CD4-positive, alpha-beta T cell treated with Interleukin-4 for 1 hour (primary cell): ENCODE data around the gene TPRN.

Experiments
- DNase-seq, 2 donors: peaks; one replicate each; pipeline ENCODE4 v3.0.0-alpha.2; 2020 to 2022

TPRN gene

GRCh38 chr9:137158625-137159024 is 41.9 kb downstream of the TPRN start:
- DNase-seq, result no peak

- no peak for DNase-seq
These were observed 42.7 kb downstream of the TPRN start for GRCh38 chr9:137157618-137158415.

GRCh38 chr9:137156567-137157375 is 43.8 kb downstream of the TPRN start:
- DNase-seq, result peak; percentile 44 to 55

- DNase-seq, result no peak
These were observed 47.6 kb downstream of the TPRN start for GRCh38 chr9:137152844-137153405.

GRCh38 chr9:137150617-137151457 is 49.7 kb downstream of the TPRN start:
- peak; percentile 50 to 57 for DNase-seq

- DNase-seq, result no peak
These were observed 50.5 kb downstream of the TPRN start for GRCh38 chr9:137149942-137150616.

- no peak for DNase-seq
These were observed 51.2 kb downstream of the TPRN start for GRCh38 chr9:137149363-137149762.

- DNase-seq, result no peak
These were observed 51.9 kb downstream of the TPRN start for GRCh38 chr9:137148661-137149060.

GRCh38 chr9:137148242-137148641 is 52.3 kb downstream of the TPRN start:
- no peak for DNase-seq

- DNase-seq, result no peak
These were observed 52.8 kb downstream of the TPRN start for GRCh38 chr9:137147793-137148160.

- no peak for DNase-seq
These were observed 53.3 kb downstream of the TPRN start for GRCh38 chr9:137147091-137147792.

- no peak for DNase-seq
These were observed 54.0 kb downstream of the TPRN start for GRCh38 chr9:137146527-137146918.

- no peak for DNase-seq
These were observed 54.6 kb downstream of the TPRN start for GRCh38 chr9:137145731-137146526.

- DNase-seq, result no peak
These were observed 57.1 kb downstream of the TPRN start for GRCh38 chr9:137143459-137143858.

GRCh38 chr9:137141976-137142936 is 58.3 kb downstream of the TPRN start:
- no peak for DNase-seq
